IPS-11a (cell line): ENCODE measurements around the gene GUCY1B1.
"Not testable (repeated sequence)": the region's sequence is repeated elsewhere in the genome, so short reads cannot be mapped to it uniquely, and the experiment has no call there.

Experiments used
- H3K4me3 ChIP-seq: one replicate; pipeline ENCODE4 v1.5.1; 2013; ENCODE audit warnings: low read depth, low read length, control low read depth

Gene GUCY1B1

DNA sequence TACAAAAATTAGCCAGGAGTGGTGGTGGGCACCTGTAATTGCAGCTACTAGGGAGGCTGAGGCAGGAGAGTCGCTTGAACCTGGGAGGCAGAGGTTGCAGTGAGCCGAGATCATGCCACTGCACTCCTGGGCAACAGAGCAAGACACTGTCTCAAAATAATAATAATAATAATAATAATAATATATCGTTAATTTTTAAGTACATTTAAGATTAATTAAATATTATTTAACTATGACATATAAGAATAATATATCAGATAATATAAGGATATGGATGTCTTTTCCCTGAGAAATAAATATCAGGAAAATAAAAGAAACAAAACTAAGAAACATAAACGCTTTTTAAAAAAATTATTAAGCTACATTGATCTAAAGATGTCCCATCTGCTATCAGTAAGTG is 38.8 kb downstream of the GUCY1B1 start:
- not testable (repeated sequence) for H3K4me3 ChIP-seq

DNA sequence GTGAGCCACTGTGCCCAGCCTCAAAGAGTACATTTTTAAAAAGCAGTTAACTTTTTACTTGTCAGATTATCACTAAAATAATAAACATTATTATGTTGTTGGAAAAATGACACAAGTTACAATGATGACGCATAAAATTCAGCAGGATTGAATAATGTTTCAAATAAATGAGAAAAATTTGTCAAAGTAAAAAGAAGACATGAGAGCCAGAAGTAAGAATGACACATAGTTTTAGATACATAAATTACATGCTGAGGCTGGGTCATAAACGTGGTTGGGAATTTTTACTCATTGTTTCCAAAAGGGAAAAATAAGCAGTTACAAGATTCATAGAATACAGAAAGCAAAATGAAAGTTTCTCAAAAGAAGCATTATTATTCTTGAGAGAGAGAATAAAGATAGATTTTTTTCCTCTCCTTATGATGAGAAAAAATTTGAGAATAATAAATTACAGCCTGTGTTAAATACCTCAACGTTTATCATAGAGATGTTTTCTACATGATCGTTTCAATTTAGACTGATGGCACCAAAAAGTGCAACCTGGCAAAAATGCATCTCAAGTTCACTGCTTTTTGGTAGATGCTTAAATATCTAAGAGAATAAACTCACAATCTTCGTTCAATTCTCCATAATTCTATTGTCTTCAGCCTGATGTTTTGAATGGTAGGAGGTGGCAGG is 40.4 kb downstream of the GUCY1B1 start:
- no peak overlapping the region for H3K4me3 ChIP-seq

DNA sequence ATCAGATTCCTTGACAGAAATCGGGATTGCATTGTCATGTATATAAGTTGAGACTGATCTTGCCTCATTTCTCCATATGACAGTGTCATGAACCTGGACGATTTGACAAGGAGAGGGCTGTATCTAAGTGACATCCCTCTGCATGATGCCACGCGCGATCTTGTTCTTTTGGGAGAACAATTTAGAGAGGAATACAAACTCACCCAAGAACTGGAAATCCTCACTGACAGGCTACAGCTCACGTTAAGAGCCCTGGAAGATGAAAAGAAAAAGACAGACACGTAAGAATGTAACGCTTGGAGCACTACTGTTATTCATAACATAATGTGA is 40.9 kb downstream of the GUCY1B1 start:
- no peak overlapping the region for H3K4me3 ChIP-seq

DNA sequence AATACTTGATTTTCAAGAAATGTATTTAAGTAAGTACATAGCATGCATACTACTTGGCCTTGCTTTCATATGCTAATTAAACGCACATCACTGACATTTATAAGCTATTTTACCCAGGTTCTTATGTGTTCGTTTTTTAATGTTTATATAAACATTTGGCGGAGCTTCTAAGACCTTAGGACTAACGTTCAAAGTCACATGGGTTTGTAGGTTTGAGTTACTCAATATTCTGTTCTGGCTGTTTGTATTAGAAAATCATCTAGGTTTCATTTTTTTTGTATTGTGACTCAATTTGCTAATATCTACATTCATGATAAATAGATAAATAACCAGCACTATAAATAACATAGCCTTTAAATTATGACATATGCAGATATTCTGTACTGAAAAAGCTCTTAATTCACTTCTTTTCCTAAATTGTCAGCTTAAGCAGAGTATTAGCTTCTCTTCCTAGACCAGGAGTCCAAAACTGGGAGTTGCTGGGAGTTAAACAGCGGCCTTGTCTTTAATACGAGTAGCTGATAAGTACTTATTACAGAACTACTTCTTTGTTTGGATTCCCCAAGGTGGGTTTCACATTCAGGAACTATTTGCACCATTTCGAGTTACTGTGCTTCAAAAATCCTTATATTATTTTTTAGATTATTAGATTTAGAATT is 42.0 kb downstream of the GUCY1B1 start:
- H3K4me3 ChIP-seq, result no peak overlapping the region

DNA sequence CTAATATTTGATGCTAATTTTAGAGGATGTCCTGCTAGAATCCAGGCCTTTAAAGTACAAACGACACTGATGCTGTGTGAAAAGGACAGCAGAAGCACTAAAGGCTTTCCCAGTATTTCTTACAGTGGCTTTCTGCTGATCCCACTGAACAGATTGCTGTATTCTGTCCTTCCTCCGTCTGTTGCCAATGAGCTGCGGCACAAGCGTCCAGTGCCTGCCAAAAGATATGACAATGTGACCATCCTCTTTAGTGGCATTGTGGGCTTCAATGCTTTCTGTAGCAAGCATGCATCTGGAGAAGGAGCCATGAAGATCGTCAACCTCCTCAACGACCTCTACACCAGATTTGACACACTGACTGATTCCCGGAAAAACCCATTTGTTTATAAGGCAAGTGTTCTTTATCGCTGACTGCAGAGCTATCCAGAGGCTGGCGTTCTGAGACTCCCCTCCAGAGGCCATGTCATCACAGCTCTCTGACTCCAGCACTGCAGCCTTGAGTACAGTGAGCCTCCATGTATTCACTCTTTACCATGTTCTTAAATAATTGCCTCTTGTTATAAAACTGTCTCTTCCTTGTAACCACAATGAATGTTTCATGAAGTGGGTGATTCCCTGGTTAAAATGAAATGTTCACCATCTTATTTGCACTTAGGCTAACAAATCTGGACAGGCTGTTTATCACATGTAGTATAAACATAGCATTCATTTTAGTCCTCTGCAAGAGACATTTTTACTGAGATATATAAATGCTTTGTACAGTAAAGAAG is 43.6 kb downstream of the GUCY1B1 start:
- H3K4me3 ChIP-seq, result no peak overlapping the region

DNA sequence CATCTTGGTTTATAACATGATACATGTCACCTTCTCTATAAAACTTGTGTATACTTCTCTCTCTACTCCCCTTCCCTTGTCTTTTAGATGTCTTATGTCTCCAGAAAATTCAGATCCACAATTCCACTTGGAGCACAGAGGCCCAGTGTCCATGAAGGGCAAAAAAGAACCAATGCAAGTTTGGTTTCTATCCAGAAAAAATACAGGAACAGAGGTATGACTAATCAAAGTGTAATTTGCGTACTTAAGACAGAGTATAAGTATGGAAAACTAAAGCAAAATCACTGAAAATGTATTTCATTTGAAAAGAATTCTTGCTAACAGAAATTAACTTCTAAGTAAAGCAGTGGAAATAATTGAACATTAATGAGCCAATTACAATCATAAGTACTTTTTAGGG is 46.2 kb downstream of the GUCY1B1 start:
- H3K4me3 ChIP-seq, result no peak overlapping the region

DNA sequence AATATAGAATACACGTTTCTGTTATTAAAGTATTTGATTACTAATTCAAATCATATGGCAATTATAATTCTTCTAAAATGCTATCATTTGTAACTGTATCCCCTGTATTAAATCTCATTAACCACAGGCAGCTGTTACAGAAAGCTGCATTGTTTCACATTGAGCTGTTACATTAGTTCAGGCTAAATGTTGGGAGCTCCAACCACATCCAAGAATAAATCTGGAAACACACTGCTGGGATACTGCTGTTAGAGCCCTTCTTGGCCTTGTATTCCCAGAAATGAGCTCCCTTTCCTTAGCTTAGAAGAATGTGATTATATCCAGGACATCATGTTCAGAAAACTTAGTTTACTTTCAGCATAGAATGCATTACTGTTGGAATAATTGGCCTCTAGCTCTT is 48.2 kb downstream of the GUCY1B1 start:
- H3K4me3 ChIP-seq, result no peak overlapping the region

DNA sequence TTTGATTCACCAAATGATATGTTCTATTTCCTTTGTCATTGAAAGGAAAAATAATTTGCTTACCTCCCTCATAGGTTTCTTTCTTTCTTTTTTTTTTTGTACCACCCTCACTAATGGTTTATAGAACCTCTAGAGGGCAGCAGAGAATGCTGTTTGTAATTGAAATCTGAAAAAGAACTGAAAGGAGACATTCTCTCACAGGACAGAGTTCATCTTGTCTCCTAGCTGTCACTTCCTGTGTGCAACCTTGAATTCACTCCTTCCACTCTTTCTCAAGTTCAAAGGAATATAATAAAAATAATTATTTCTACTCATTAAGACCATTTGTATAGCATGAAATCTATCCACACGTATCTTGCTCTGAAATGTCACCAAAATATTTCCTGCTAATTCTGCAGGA is 51.0 kb downstream of the GUCY1B1 start:
- H3K4me3 ChIP-seq, result no peak overlapping the region

DNA sequence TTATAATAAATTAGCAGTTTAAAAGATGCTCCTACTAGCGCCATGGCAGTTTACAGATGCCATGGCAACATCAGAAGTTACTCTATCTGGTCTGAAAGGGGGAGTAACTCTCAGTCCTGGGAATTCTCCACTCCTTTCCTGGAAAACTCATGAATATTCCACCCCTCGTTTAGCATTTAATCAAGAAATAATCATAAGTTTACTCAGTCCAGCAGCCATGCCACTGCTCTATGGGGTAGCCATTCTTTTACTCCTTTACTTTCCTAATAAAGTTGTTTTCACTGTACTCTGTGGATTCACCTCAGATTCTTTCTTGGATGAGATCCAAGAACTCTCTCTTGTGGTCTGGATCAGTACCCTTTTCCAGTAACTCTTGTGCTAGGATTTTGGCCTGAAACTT is 52.3 kb downstream of the GUCY1B1 start:
- H3K4me3 ChIP-seq, result no peak overlapping the region

DNA sequence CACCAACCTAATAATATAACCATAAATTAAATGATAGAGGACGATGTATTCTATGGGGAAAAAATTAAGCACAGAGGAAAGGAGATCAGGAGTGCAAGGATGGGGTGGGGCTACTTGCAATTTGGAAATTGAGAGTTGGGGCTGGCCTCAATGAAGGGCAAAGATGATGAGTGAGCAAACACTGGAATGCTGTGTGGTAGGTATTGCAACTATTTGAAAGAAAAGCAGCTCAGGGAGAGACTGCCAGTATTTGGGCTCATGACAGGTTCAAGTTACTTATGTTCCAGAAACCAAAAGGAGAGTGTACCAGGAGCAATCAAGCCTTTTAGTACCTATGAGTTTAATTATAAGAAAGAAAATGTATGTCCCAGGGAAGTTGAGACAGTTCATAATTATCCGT is 59.8 kb downstream of the GUCY1B1 start:
- no peak overlapping the region for H3K4me3 ChIP-seq

DNA sequence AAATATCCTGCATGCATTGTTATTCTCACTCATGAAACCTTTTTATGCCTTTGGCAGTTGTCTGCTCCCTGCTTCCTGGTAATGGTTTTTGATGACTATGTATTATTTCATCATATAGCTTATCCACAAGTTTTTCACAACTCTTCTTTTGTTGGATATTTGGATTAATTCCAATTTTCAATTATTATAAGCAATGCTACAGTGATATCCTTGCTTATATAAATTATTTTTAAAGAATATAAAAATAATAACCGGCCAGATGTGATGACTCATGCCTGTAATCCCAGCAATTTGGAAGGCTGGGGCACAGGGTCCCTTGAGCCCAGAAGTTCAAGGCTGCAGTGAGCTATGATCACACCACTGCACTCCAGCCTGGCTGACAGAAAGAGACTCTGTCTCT is 60.2 kb downstream of the GUCY1B1 start:
- H3K4me3 ChIP-seq, result no peak overlapping the region

DNA sequence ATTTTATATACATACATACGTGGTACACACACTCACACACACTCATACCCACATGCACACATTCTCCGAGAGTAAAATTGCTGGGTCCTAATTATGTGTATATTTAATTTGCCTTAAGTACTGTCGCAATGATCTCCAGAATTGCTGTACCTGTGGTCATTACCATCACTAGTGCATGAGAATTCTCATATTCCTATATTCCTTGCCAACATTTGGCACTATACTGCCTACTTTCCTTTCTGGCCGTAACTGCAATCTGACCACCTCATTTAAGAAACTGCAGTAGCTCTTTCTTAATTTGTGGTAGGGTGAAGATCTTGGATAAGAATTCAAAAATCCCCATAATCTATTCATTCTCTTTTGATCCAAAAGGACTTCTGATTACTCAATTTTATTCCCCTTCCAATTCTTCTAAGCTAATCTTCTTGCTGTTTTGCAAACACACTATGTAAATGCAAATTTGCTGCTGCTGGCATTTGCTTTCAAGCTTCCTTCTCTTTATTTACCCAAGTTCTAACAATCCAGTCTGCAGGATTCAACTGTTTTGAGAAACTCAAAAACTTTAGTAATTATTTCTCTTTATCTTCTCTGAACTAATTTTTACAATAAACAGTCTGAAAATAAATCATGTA is 62.2 kb downstream of the GUCY1B1 start:
- no peak overlapping the region for H3K4me3 ChIP-seq

DNA sequence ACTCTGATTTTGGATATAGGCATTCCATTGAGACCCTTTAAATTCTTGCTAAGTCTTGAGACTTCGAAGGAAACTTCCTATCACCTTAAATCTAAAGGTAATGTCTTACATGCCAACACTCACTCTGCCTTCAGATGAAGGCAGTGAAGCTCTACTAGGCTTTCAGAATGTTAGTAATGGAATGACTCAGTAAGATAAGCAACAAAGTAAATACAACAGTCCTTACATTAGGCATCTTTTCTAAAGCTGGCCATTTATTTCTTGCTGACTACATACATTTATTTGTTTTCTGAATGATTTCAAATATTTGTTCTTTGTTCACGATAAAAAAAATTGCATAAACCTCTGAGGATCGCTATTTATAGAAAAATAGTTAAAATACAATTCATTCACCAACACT is 63.8 kb downstream of the GUCY1B1 start:
- no peak overlapping the region for H3K4me3 ChIP-seq

DNA sequence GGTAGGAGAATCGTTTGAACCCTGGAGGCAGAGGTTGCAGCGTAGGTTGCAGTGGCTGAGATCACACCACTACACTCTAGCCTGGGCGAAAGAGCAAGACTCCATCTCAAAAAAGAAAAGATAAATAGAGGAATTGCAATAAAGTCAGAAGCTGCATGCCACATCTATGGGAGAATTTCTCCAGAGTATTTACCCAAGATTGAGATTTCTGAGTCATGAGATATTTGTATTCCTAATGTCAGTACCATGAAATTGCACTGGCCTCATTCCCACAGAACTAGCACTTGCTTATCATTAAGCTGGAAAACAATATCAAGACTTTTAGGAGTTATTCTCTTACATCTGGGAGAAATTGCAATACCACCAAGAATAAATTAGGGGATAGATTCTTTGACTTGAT is 69.8 kb downstream of the GUCY1B1 start:
- H3K4me3 ChIP-seq, result no peak overlapping the region

DNA sequence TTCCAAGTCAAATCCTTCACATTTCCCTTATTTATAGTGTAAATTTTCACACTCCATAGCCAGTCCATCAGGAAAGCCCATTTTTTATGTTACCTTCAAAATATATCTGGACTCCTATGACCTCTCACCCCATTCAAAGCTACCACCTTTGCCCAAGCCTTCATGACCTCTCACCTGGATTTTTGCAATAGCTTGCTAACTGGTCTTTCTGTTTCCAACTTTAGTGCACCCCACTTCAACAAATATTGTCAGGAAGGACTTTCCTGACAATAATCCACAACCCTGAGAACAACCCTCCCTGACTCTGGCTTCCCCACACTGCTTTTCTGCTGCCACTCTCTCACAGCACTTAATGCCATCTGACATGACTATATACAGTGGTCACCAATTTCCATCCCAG is 73.8 kb downstream of the GUCY1B1 start:
- no peak overlapping the region for H3K4me3 ChIP-seq

DNA sequence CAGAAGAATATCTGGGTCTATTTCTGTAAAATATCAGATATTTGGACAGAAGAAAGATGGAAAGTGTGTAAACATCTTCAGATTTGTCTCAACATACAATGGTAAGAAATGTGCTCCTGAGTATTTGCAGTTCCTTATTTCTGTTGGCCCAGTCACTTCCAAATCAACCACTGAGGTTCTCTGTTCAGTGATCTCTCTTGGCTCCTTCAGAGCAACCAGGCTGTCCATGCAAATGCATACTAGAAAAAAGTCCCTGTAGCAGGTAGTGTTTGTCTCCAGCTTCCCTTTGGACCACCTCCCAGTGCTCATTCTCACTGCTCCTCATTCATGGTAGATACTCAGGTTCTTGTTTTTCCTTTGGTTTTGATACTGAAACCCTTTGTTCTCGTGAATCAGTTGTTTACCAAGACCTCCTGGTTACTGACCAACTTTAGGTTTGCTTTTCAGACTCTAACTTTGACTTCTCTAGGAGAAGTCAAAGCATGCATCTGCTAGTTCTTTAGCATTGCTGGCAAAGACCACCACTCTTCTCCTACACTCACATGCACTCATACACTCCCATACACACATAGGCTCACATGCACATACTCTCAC is 78.5 kb downstream of the GUCY1B1 start:
- H3K4me3 ChIP-seq, result no peak overlapping the region

DNA sequence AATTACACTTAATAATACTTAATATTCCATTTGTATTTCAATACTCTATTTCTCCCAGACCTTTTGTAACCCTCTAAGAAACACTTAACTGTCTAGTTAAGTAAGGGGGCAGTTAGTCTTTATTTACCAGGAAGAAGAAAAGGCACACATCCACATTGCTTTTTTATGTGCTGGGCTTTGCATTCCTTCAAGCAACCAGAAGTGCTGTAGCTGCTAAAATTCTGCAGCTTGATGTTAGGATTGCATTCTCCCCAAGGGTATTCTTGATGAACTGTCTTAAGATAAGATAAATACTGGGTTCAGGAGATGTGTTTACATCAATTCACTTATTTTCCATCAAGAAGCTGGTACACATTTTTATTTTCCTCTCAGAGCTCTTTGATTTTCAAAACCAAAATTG is 83.3 kb downstream of the GUCY1B1 start:
- H3K4me3 ChIP-seq, result no peak overlapping the region

DNA sequence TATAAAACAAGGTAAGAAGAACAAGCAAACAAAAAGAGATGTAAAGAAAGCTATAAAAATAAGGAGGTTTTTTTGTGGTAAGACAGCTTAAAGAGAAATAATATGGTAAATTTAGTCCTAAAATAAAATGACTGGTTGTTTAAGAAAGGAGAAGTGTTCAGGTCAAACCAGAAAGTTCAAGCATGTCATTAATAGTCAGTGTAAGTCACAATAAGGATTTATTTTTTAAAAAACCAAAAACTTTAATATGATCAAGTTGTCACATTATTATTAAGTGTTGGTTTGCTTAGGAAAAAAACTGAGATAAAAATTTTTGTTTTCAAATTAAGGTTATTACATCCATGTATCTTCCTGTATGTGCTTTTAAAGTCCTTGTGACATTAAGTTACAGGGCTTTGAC is 88.1 kb downstream of the GUCY1B1 start:
- H3K4me3 ChIP-seq, result no peak overlapping the region

DNA sequence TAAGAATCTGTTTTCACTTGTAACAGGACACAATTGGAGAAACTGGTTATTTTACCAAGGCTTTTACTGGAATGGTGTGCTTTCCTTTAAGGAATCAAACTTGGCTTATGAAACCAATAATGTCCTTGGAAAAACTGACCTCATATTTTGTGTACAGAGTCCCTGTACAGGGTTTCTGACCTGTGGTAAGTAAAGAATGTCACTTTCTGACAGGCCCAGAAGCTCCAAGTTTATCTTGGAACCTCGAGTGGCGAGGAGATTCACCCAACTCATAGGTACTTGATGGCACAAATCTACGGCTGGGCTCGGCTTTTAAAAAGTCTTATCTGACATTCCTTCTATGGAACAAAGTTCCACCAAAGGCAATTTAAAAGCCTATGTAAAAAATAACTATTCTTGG is 90.2 kb downstream of the GUCY1B1 start:
- H3K4me3 ChIP-seq, result no peak overlapping the region

DNA sequence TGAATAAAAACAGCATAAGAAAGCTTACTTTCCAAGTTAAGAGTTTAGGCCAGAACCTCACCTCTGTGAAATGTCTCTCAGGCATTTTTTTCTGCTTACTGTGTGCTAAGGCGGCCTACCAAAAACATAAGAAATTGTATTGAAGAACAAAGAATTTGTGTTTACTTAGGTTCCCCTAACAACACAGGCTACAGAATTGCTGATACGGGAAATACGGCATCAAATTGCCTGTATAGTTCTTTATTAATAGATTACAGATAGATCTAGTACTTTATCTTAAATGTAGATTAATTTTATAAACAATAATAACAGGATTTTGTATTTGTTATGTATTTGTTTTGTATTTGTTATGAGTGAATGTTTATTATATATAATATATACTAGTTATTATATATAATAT is 94.4 kb downstream of the GUCY1B1 start:
- no peak overlapping the region for H3K4me3 ChIP-seq

DNA sequence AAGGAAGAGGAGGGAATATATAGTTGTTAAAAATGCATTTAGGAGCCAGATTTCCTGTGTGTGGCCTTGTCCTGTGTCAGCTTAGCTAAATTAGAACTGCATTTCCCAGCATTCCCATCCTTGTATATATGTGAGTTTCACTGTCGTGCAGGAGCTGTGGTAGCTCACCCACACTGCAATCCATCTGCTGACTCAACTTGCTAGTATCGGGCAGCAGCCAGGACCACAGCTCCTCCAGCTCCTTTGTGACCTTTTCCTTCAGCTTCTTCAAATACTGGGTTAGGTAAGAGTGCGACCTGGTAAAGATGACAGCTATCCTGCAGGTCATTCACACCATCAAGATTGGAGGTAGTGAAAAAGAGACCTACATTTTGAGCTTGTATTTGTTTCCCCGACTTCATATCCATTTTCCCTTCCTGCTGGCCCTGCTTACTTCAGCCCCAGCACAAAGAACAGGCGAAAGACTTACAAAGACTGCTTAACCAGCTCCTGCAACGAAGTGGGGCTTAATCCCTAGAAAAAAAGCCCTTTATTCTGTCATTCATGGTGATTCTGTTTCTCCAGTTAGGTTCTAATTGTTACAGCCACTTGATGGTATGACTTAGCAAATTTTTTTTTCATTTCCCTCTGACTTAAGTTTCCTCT is 95.9 kb downstream of the GUCY1B1 start:
- H3K4me3 ChIP-seq, result no peak overlapping the region
